Measurements from ENCODE around the gene PC. TPM values are rescaled to one million over a fixed set of nuclear protein-coding genes. Genes with fewer than 3 reads are reported as not detected.

PC gene
- total RNA-seq, 2 donors from 2014 or later: 9.1 to 12.7 TPM

DNA sequence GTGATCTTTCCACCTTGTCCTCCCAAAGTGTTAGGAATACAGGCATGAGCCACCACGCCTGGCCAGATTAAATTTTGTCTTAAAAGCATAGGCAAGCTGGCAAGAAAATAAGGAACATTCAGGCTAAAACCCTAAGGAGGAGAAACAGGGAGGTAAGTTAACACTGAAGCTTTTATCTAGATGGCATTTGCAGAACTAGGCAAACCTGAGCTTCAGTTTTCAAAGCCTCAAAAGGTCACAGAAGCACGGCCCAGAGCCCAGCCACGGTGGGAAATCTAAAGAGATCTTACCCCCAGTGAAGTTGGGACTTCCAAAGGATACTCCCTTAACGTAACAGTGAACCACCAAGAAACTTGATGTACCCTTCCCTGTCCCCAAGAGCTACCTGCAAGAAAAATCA is 28.4 kb downstream of the PC start:
- H3K27me3 Mint-ChIP-seq (ENCODE audit: low read depth): no peaks in the 10 kb centered on the region
- DNase-seq (no peak), ATAC-seq (replicated peaks in 1 of 2) (no peak)
- peaks cover 0 to 2% of the 10 kb centered on the region in 2 donors for H3K9me3 Mint-ChIP-seq
- H3K4me1 Mint-ChIP-seq (ENCODE audit: low read depth): no peaks in the 10 kb centered on the region
- H3K4me3 Mint-ChIP-seq: no peak overlapping the region
- no peaks in the 10 kb centered on the region for H3K36me3 Mint-ChIP-seq (ENCODE audit: insufficient read depth in 2 of 2)
- no peak overlapping the region for H3K27ac Mint-ChIP-seq

- ATAC-seq (replicated peaks in 1 of 2) (no peak), DNase-seq (no peak)
- no peaks in the 10 kb centered on the region for H3K27me3 Mint-ChIP-seq (ENCODE audit: low read depth)
- no peak overlapping the region for H3K4me3 Mint-ChIP-seq
- H3K4me1 Mint-ChIP-seq (ENCODE audit: low read depth): no peaks in the 10 kb centered on the region
- H3K9me3 Mint-ChIP-seq: peaks cover 0 to 4% of the 10 kb centered on the region in 2 donors
- no peaks in the 10 kb centered on the region for H3K36me3 Mint-ChIP-seq (ENCODE audit: insufficient read depth in 2 of 2)
- no peak overlapping the region for H3K27ac Mint-ChIP-seq
These were observed 33.9 kb downstream of the PC start for GRCh38 chr11:66924272-66924671.

DNA sequence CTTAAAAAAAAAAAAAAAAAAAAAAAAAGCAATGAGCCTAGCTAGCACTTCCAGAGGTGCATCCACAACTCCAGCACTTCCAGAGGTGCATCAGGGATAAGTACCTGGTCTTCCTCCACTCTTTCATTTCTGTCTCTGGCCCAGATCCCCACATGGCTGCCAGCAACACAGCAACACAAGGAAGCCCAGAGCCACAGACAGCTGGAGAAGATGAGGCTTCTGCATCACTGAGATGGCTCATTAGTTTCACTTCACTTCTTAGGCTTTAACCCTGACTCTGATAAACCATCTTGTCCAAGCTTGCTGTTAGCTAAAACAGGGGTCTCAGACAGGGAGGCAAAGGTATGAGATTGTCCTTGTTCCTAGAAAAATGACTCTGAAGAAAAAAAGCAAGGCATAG is 35.6 kb downstream of the PC start:
- Mint-ChIP-seq H3K36me3 (ENCODE audit: insufficient read depth in 2 of 2) (no peaks in the 10 kb centered on the region), H3K9me3 (peaks cover 0 to 4% of the 10 kb centered on the region in 2 donors), H3K27ac (no peak overlapping the region), H3K27me3 (ENCODE audit: low read depth) (no peaks in the 10 kb centered on the region), H3K4me1 (ENCODE audit: low read depth) (no peaks in the 10 kb centered on the region), H3K4me3 (no peak overlapping the region)
- no peak for ATAC-seq (replicated peaks in 1 of 2)
- no peak for DNase-seq

DNA sequence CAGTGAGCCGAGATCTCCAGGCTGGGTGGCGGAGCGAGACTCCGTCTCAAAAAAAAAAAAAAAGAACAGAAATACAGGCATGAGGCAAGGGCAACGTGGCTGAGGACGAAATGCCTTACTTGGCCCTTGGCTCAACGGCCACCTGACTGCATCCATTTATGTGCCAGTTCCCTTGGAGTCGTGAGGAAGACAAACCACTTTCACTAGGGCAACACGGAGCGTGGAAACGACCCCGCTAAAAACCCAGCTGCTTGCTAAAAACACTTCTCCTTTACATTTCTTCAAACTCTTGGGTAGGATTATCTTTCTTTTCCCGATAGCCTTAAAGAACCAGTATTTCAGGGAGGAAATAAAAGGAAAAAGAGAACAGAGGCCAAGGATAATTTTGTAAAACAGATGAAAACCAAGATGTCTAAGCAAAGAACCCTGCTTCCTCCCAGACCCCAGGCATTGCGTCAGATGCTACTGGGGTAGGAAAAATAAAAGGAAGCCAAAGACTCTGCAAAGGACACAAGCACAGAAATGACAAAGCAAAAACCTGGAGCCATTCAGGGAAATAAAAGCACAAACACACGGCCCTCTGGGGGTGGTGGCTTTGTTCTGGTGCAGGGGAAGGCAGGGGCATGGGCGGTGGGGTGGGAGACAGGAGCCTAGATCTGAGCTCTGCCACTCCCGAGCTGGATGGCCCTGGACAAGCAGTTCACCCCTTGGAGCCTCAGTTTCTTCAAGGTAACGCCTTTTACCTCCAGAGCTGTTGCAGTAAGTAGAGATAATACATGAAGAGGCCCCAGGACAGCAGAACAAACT is 37.0 kb downstream of the PC start:
- no peak for ATAC-seq (replicated peaks in 1 of 2)
- no peak for DNase-seq
- no peak overlapping the region for H3K27ac Mint-ChIP-seq
- no peak overlapping the region for H3K4me3 Mint-ChIP-seq
- peaks cover 0 to 4% of the 10 kb centered on the region in 2 donors for H3K9me3 Mint-ChIP-seq
- no peaks in the 10 kb centered on the region for H3K36me3 Mint-ChIP-seq (ENCODE audit: insufficient read depth in 2 of 2)
- no peaks in the 10 kb centered on the region for H3K4me1 Mint-ChIP-seq (ENCODE audit: low read depth)
- no peaks in the 10 kb centered on the region for H3K27me3 Mint-ChIP-seq (ENCODE audit: low read depth)

- Mint-ChIP-seq H3K27me3 (ENCODE audit: low read depth) (no peaks in the 10 kb centered on the region), H3K4me3 (no peak overlapping the region)
- no peak for ATAC-seq (replicated peaks in 1 of 2)
These were observed 38.3 kb downstream of the PC start for GRCh38 chr11:66919923-66920322.

GRCh38 chr11:66918741-66919140 is 39.4 kb downstream of the PC start:
- Mint-ChIP-seq H3K36me3 (ENCODE audit: insufficient read depth in 2 of 2) (no peaks in the 10 kb centered on the region), H3K4me3 (no peak overlapping the region), H3K4me1 (ENCODE audit: low read depth) (no peaks in the 10 kb centered on the region), H3K9me3 (no peaks in the 10 kb centered on the region), H3K27me3 (ENCODE audit: low read depth) (no peaks in the 10 kb centered on the region), H3K27ac (no peak overlapping the region)
- ATAC-seq (replicated peaks in 1 of 2) (no peak), DNase-seq (no peak)

More at GRCh38 chr11:66919923-66920322, 38.3 kb downstream of the PC start:
- Mint-ChIP-seq H3K9me3 (peaks cover 0 to 4% of the 10 kb centered on the region in 2 donors), H3K36me3 (ENCODE audit: insufficient read depth in 2 of 2) (no peaks in the 10 kb centered on the region), H3K27ac (no peak overlapping the region), H3K4me1 (ENCODE audit: low read depth) (no peaks in the 10 kb centered on the region)
- DNase-seq: no peak

DNA sequence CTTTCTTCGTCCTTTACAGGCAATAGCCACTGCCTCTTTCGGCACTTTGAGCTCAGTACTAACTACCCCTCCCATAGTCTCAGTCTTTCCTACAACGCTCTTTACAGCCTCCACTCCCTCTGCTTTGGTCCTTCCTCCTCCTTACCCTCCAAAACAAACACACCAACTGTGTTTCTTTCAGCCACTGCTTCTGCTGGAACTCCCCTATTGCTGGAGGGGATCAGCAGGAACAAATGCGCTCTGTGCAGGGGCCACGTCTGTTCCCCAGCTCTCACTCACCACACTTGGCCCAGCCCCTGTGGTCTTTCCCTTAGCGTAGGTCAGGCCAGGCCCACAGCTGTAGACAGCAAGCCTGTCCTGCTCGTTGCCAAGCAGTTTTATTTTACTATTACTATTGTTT is 42.3 kb downstream of the PC start:
- no peaks in the 10 kb centered on the region for H3K27me3 Mint-ChIP-seq (ENCODE audit: low read depth)
- no peak for DNase-seq
- no peaks in the 10 kb centered on the region for H3K4me1 Mint-ChIP-seq (ENCODE audit: low read depth)
- H3K36me3 Mint-ChIP-seq (ENCODE audit: insufficient read depth in 2 of 2): no peaks in the 10 kb centered on the region
- no peak for ATAC-seq (replicated peaks in 1 of 2)
- no peaks in the 10 kb centered on the region for H3K9me3 Mint-ChIP-seq
- H3K4me3 Mint-ChIP-seq: no peak overlapping the region
- peak overlapping the region; percentile 5 for H3K27ac Mint-ChIP-seq

DNA sequence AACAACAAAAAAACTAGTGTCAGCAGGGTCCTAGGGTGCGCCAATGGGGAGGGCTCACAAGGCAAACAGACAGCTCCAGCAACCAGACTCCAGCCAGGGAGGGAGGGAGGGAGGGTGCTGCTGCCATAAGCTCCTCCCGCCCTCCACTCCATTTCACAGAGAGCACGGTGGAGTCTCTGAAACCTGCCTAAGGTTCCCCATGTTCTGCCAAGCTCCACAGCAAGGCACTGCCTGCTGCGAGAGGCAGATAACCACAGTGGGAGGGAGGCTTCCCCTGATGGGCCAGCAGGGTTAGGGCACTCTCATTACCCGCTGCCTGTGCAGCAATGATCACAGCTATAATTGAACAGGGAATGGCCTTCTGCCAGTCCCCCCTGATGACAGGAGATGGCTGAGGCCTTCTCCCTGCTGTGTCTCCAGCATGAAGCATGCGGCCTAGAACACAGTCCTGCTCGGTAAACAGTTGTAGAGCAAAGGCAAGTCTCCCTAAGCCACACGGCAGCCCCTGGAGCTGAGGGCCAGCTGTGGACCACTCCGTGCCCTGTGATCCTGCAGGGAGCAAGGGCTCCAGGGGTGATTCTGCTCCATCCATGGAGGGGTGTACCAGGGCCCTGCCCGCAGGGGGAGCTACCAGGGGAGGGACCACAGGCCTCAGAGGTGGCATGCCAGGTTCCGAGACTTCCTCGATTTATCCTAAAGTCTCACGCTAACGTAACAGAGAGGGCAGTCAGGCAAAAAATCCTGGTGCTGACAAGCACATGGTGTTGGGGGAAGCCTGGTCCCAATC is 42.9 kb downstream of the PC start:
- Mint-ChIP-seq H3K9me3 (no peaks in the 10 kb centered on the region), H3K4me1 (ENCODE audit: low read depth) (no peaks in the 10 kb centered on the region)
- DNase-seq: no peak

GRCh38 chr11:66914505-66914904 is 43.7 kb downstream of the PC start:
- Mint-ChIP-seq H3K4me3 (no peak overlapping the region), H3K36me3 (ENCODE audit: insufficient read depth in 2 of 2) (no peaks in the 10 kb centered on the region), H3K27me3 (ENCODE audit: low read depth) (no peaks in the 10 kb centered on the region), H3K9me3 (no peaks in the 10 kb centered on the region), H3K4me1 (ENCODE audit: low read depth) (no peaks in the 10 kb centered on the region), H3K27ac (no peak overlapping the region)
- DNase-seq (no peak), ATAC-seq (replicated peaks in 1 of 2) (no peak)

More for the DNA sequence above, 42.9 kb downstream of the PC start:
- H3K27me3 Mint-ChIP-seq (ENCODE audit: low read depth): no peaks in the 10 kb centered on the region
- H3K4me3 Mint-ChIP-seq: no peak overlapping the region
- no peak overlapping the region for H3K27ac Mint-ChIP-seq
- ATAC-seq (replicated peaks in 1 of 2): no peak
- H3K36me3 Mint-ChIP-seq (ENCODE audit: insufficient read depth in 2 of 2): no peaks in the 10 kb centered on the region

GRCh38 chr11:66912911-66913310 is 45.3 kb downstream of the PC start:
- H3K9me3 Mint-ChIP-seq: no peaks in the 10 kb centered on the region
- no peak overlapping the region for H3K27ac Mint-ChIP-seq
- H3K4me1 Mint-ChIP-seq (ENCODE audit: low read depth): no peaks in the 10 kb centered on the region
- H3K27me3 Mint-ChIP-seq (ENCODE audit: low read depth): no peaks in the 10 kb centered on the region
- no peak for ATAC-seq (replicated peaks in 1 of 2)
- no peak for DNase-seq
- no peak overlapping the region for H3K4me3 Mint-ChIP-seq
- no peaks in the 10 kb centered on the region for H3K36me3 Mint-ChIP-seq (ENCODE audit: insufficient read depth in 2 of 2)

GRCh38 chr11:66912361-66912760 is 45.8 kb downstream of the PC start:
- Mint-ChIP-seq H3K9me3 (no peaks in the 10 kb centered on the region), H3K4me3 (no peak overlapping the region), H3K4me1 (ENCODE audit: low read depth) (no peaks in the 10 kb centered on the region), H3K27ac (no peak overlapping the region), H3K27me3 (ENCODE audit: low read depth) (no peaks in the 10 kb centered on the region), H3K36me3 (ENCODE audit: insufficient read depth in 2 of 2) (no peaks in the 10 kb centered on the region)
- DNase-seq (no peak), ATAC-seq (replicated peaks in 1 of 2) (no peak)

DNA sequence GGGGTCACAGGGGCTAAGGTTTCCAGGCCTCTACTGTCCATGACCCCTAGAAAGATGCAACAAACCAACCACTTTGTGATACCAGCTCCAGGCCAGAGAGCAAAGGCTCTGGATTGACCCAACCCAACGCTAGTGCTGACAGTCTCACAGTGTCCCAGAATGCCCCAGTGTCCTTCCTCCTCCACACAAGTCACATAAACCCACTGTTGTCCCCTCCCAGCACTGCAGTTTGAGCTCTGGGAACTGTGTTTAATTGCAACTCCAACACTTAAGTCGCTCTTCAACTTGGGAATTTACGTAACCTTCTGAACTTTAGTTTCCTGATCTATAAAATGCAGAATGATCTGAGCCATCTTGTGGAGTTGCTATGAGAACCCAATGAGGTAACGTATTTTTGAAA is 47.5 kb downstream of the PC start:
- Mint-ChIP-seq H3K9me3 (no peaks in the 10 kb centered on the region), H3K27me3 (ENCODE audit: low read depth) (no peaks in the 10 kb centered on the region), H3K4me3 (no peak overlapping the region), H3K36me3 (ENCODE audit: insufficient read depth in 2 of 2) (no peaks in the 10 kb centered on the region), H3K27ac (no peak overlapping the region), H3K4me1 (ENCODE audit: low read depth) (no peaks in the 10 kb centered on the region)
- ATAC-seq (replicated peaks in 1 of 2): no peak
- no peak for DNase-seq

- H3K27me3 Mint-ChIP-seq (ENCODE audit: low read depth): no peaks in the 10 kb centered on the region
- ATAC-seq (replicated peaks in 1 of 2) (no peak), DNase-seq (no peak)
- H3K36me3 Mint-ChIP-seq (ENCODE audit: insufficient read depth in 2 of 2): no peaks in the 10 kb centered on the region
- H3K27ac Mint-ChIP-seq: no peak overlapping the region
- no peaks in the 10 kb centered on the region for H3K9me3 Mint-ChIP-seq
- no peaks in the 10 kb centered on the region for H3K4me1 Mint-ChIP-seq (ENCODE audit: low read depth)
- H3K4me3 Mint-ChIP-seq: no peak overlapping the region
These were observed 48.2 kb downstream of the PC start for GRCh38 chr11:66910016-66910415.
